ENCODE results near the gene MED22. TPM values are rescaled to one million over a fixed set of nuclear protein-coding genes. Genes with fewer than 3 reads are reported as not detected.

The MED22 gene
- total and polyA plus RNA-seq, 2 of the 8 experiments (the other 6 are each of a cell fraction or from before 2014, with no cell fraction given) = 56.4 to 68.4 TPM

GRCh38 chr9:133367778-133368177, 19.8 kb upstream of the MED22 start (continued):
- TF ChIP-seq PHF8 (conservative IDR thresholded peaks at IDR 0.05; ENCODE audit: low read depth, low read length) (no peak), RFX5 (IDR thresholded peaks at IDR 0.05; ENCODE audit: borderline replicate concordance, low read depth, low read length) (no peak)

All from H1 (cell line).